ENCODE measurements around the gene C22orf39. TPM values are rescaled to one million over a fixed set of nuclear protein-coding genes. Genes with fewer than 3 reads are reported as not detected.

Gene C22orf39
- total and polyA plus RNA-seq, 10 of the 15 experiments (the other 5 are each of a cell fraction or from before 2014, with no cell fraction given): 6.7 to 47.0 (median 26.5) TPM

DNA sequence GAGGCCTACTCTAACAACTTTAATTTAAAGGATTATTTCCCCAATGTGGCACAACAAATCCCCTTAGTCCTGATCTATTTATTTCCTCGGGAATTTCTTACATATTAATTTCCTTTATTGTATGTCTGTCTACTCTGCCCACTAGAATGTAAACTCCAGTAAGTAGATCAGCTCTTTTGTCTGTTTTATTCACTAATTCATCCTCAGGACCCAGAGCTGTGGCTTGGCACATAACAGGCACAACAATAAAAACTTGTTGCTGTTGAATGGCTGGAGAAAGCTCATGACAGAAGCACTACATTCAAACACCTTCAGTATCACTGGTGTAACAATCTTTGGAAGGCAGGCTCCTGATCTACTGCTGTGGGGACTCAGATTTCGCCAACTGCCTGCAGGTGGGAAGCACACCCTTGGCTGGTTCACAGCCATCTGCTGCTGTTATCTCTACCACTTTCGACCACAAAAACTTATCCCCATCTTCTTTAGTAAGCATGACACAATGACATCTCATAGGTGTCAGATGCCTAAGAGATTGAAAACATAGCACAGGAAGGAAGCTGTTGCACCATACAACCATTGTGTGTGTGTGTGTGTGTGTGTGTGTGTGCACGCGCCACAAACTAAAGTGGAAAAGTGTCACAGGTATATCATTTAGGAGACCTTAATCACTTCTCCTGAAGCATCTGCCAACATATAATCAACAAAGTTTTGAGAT is 27.9 kb downstream of the C22orf39 start (continued):
- TF ChIP-seq, protein P1, sequence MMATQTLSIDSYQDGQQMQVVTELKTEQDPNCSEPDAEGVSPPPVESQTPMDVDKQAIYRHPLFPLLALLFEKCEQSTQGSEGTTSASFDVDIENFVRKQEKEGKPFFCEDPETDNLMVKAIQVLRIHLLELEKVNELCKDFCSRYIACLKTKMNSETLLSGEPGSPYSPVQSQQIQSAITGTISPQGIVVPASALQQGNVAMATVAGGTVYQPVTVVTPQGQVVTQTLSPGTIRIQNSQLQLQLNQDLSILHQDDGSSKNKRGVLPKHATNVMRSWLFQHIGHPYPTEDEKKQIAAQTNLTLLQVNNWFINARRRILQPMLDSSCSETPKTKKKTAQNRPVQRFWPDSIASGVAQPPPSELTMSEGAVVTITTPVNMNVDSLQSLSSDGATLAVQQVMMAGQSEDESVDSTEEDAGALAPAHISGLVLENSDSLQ (IDR thresholded peaks at IDR 0.05): peak; percentile 63; the same call in 1 of the 2 replicates
- peak; percentile 32; the same call in 1 of the 2 replicates for TF ChIP-seq NFIC (IDR thresholded peaks at IDR 0.05; ENCODE audit: low read depth, low read length)

DNA sequence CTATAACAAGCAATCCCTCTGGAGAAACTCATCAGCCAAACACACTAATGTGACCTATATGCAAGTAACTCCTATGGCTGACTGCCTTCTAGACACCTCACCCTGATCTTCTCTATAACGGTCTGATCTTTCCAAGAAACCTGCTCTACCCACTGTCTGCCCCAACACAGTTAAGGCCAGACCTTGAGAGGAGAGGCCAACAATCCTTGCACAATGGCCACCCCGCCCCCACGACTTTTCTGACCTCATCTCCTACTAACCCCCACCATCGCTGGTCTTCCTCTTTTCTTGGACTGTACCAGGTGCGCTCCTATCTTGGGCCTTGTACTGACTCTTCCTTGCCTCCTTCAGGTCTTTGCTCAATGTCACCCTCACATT is 28.4 kb downstream of the C22orf39 start:
- Histone ChIP-seq H3K27me3 (replicated peaks in 1 of 2; ENCODE audit: control insufficient read depth in 2 of 2, insufficient read depth in 2 of 2, low read length in 1 of 2) (no peaks in the 10 kb centered on the region), H2AFZ (ENCODE audit: control insufficient read depth, low read depth, low read length) (no peak overlapping the region), H3K27ac (ENCODE audit: control insufficient read depth, insufficient read depth) (peak overlapping the region; percentile 72), H4K20me1 (ENCODE audit: control insufficient read depth, insufficient read depth) (no peaks in the 10 kb centered on the region), H3K79me2 (ENCODE audit: control insufficient read depth, insufficient read depth, low read length) (peaks cover 66% of the 10 kb centered on the region), H3K4me3 (no peak overlapping the region), H3K4me1 (ENCODE audit: control insufficient read depth, insufficient read depth, low read length) (peaks cover 11% of the 10 kb centered on the region), H3K36me3 (ENCODE audit: control insufficient read depth in 2 of 2, insufficient read depth in 2 of 2, low read length in 1 of 2) (peaks cover 0 to 3% of the 10 kb centered on the region in 2 experiments; a peak in 1 of 4 replicates), H3K9me3 (replicated peaks; ENCODE audit: control insufficient read depth, insufficient read depth, low read length) (no peaks in the 10 kb centered on the region; the same call in 2 of the 3 replicates), H3K4me2 (ENCODE audit: control insufficient read depth, insufficient read depth) (peak overlapping the region; percentile 70), H3K9ac (ENCODE audit: control insufficient read depth, insufficient read depth, low read length) (no peak overlapping the region)
- 0 out of 2 replicates have a peak, but pooled peaks have one; percentile 11 for TF ChIP-seq MTA3 (IDR thresholded peaks at IDR 0.05; ENCODE audit: borderline replicate concordance, low read length)
- TF ChIP-seq MXI1 (IDR thresholded peaks at IDR 0.05; ENCODE audit: low read depth, low read length): no peak
- peak; percentile 3 for TF ChIP-seq MEF2B (IDR thresholded peaks at IDR 0.05; ENCODE audit: partially characterized antibody, poor library complexity, severe bottlenecking)
- peak; percentile 67; the same call in 1 of the 2 replicates for TF ChIP-seq SPI1 (IDR thresholded peaks at IDR 0.05; ENCODE audit: borderline replicate concordance, insufficient read depth, low read depth, low read length)
- intact Hi-C loops (cut with micrococcal nuclease; ENCODE audit: unreplicated experiment) (no loop called here), in situ Hi-C loops (cut with MboI) (no loop called here)
- ChIA-PET SMC1A (ENCODE audit: uncharacterized antibody, unreplicated experiment) (interaction anchor here (0.6 to 1.0 kb wide), 2 partner anchors 9 to 13 kb away, joined by 3 read pairs; partner anchors contain the start of gene HIRA), RAD21 (ENCODE audit: unreplicated experiment) (no interaction called here), POLR2A (no interaction called here), CTCF (interaction anchor here (0.6 kb wide), 1 partner anchor 13 kb away, joined by 3 read pairs; no protein-coding TSS in a partner anchor)
- DNase-seq (ENCODE audit: low read depth, low spot score) (no peak), FAIRE-seq (no peak), ATAC-seq (peak; percentile 59)
- WGBS (ENCODE audit: insufficient coverage, insufficient replicate concordance, low lambda C conversion rate, missing lambda C conversion rate): 33% methylated on average over 5 of the region's 5 CpGs
- BruUV-seq (replicated peaks): no TSS peak
